ENCODE measurements around the gene FAM200C. TPM values are rescaled to one million over a fixed set of nuclear protein-coding genes. Genes with fewer than 3 reads are reported as not detected.

The FAM200C gene
- total and polyA plus RNA-seq, 9 of the 15 experiments (the other 6 are each of a cell fraction or from before 2014, with no cell fraction given): 1.3 to 7.0 (median 1.8) TPM

- Histone ChIP-seq H3K36me3 (ENCODE audit: control insufficient read depth, insufficient read depth, low read length) (no peaks in the 10 kb centered on the region), H3K9ac (ENCODE audit: insufficient read depth in 1 of 2, low read depth in 2 of 2, low read length in 2 of 2) (no peak overlapping the region), H3K4me3 (no peak overlapping the region), H3K4me1 (replicated peaks in 1 of 2; ENCODE audit: control insufficient read depth in 2 of 2, insufficient read depth in 2 of 2, low read length in 2 of 2) (0 out of 5 replicates have a peak, but pooled peaks cover 0 to 5% of the 10 kb centered on the region in 2 experiments), H3K9me1 (ENCODE audit: control insufficient read depth, insufficient read depth, low read length) (peaks cover 3% of the 10 kb centered on the region), H3K4me2 (ENCODE audit: insufficient read depth, low read length) (no peak overlapping the region), H4K20me1 (replicated peaks; ENCODE audit: control insufficient read depth, insufficient read depth, low read length) (no peaks in the 10 kb centered on the region), H3K27me3 (ENCODE audit: control insufficient read depth in 2 of 2, insufficient read depth in 2 of 2, low read length in 2 of 2) (no peaks in the 10 kb centered on the region; a peak in 1 of 5 replicates), H2AFZ (ENCODE audit: low read depth, low read length) (no peak overlapping the region), H3K9me3 (replicated peaks; ENCODE audit: control insufficient read depth, insufficient read depth, low read depth, low read length) (no peaks in the 10 kb centered on the region; the same call in 1 of the 2 replicates), H3K27ac (ENCODE audit: extremely low read depth, low read depth, low read length) (no peak overlapping the region), H3K79me2 (ENCODE audit: control insufficient read depth, insufficient read depth, low read length) (no peaks in the 10 kb centered on the region)
- ATAC-seq (no peak), FAIRE-seq (no peak), DNase-seq (ENCODE audit: extremely low read depth in 1 of 4, low spot score in 3 of 4) (no peak)
- no TSS peak for BruUV-seq (replicated peaks)
- TF ChIP-seq FIP1L1 (IDR thresholded peaks at IDR 0.05; ENCODE audit: low read depth, low read length, poor library complexity, severe bottlenecking) (no peak), TRIM25 (IDR thresholded peaks at IDR 0.05; ENCODE audit: borderline replicate concordance) (no peak), RBM14 (IDR thresholded peaks at IDR 0.05; ENCODE audit: borderline replicate concordance, insufficient read depth, low read depth, low read length) (no peak), ZNF174 (CRISPR knock-in tag; IDR thresholded peaks at IDR 0.05) (no peak)
- ChIA-PET CTCF (ENCODE audit: low intra/inter-chr PET ratio) (no interaction called here), POLR2A (no interaction called here)
- 3% methylated on average over 3 of the region's 3 CpGs for WGBS (ENCODE audit: insufficient coverage, low coverage, missing lambda C conversion rate)
- intact Hi-C loops (cut with micrococcal nuclease): no loop called here
- in situ Hi-C loops (cut with MboI): no loop called here
Measured at GRCh38 chr5:160382346-160382745, 17.5 kb downstream of the FAM200C start.

Measured in K562 (cell line).